Kidney (tissue), 14 donors: Measurements from ENCODE around the gene WDR5. TPM values are rescaled to one million over a fixed set of nuclear protein-coding genes. Genes with fewer than 3 reads are reported as not detected.
"Not testable (repeated sequence)": the region's sequence is repeated elsewhere in the genome, so short reads cannot be mapped to it uniquely, and the experiment has no call there.

Experiments used
- DNase-seq, 5 donors: peaks; one replicate each; pipeline ENCODE4 v3.0.0-alpha.2; 2013 to 2020
- FAIRE-seq: peaks from 2 replicates; lab custom pipeline; 2012; peaks lifted over from hg19 to GRCh38; lab: Jason Lieb, UNC
- H3K27ac ChIP-seq, 2 donors: one replicate each; pipeline ENCODE4 v1.7.0; 2013; ENCODE audit warnings: low read depth in 2 of 2, low read length in 2 of 2, inconsistent platforms in 1 of 2
- H3K27me3 ChIP-seq: one replicate; pipeline ENCODE4 v1.7.1; 2013; ENCODE audit warnings: low read length, inconsistent platforms; ENCODE audit not compliant: control insufficient read depth, insufficient read depth
- H3K36me3 ChIP-seq, 3 donors: one replicate each; pipeline versions ENCODE4 v1.7.0 to v1.7.1; 2013; ENCODE audit warnings: low read length in 3 of 3, control low read depth in 1 of 3, inconsistent platforms in 1 of 3; ENCODE audit not compliant: insufficient read depth in 3 of 3, control insufficient read depth in 2 of 3
- H3K4me1 ChIP-seq, 3 donors: one replicate each; pipeline versions ENCODE4 v1.7.0 to v1.7.1; 2013; ENCODE audit warnings: low read length in 3 of 3, inconsistent platforms in 1 of 3, low read depth in 1 of 3; ENCODE audit not compliant: control insufficient read depth in 2 of 3, insufficient read depth in 2 of 3
- H3K4me3 ChIP-seq, 3 donors: one replicate each; pipeline versions ENCODE4 v1.7.0 to v1.8.1; 2013; ENCODE audit warnings: low read length in 3 of 3, control low read depth in 1 of 3, inconsistent platforms in 1 of 3
- H3K9ac ChIP-seq, 3 donors: one replicate each; pipeline versions ENCODE4 v1.7.0 to v1.7.1; 2013; ENCODE audit warnings: low read length in 3 of 3, control low read depth in 1 of 3, inconsistent platforms in 1 of 3
- H3K9me3 ChIP-seq, 3 donors: one replicate each; pipeline versions ENCODE4 v1.7.0 to v1.7.1; 2013; ENCODE audit warnings: low read length in 3 of 3, control low read depth in 1 of 3, inconsistent platforms in 1 of 3; ENCODE audit not compliant: control insufficient read depth in 2 of 3, insufficient read depth in 1 of 3
- CTCF ChIP-seq: IDR thresholded peaks from 3 replicates; pipeline ENCODE4 v1.5.1; 2012; ENCODE audit warnings: mild to moderate bottlenecking, moderate library complexity, borderline replicate concordance; ENCODE audit not compliant: insufficient read depth; ENCODE audit errors: extremely low read depth
- intact Hi-C: fragments of 100-400 bp; cut with DNase I; formaldehyde crosslinking; loops from one replicate; pipeline ENCODE4 v1.11.1; 2022
- polyA plus RNA-seq: library from polyadenylated mRNA; stranded (reverse); fragments of 350-450 nt; fragmentation: Illumina TruSeq; extraction: RNeasy Lipid Tissue Mini Kit (QIAGEN cat#74804); gene quantifications from one replicate; pipeline ENCODE4 v1.2.3, GENCODE V29; 2014; ENCODE audit warnings: low read depth, low replicate concordance; ENCODE audit not compliant: insufficient read depth
- total RNA-seq: library from RNA; stranded (reverse); fragmentation: NEBNext Ultra II Directional; extraction: Animal tissue kit (Norgen Biotek cat#: 25700); gene quantifications from one replicate; pipeline ENCODE4 v1.2.1, GENCODE V29; 2021
- donor health status: control.
- donor health status: control.
- donor health status: control.
- donor health status: control.
- donor health status: control.
- donor health status: DM: yes; HTN: yes; CAD: no.
- donor health status: Normal renal cell carcinoma (clear cell type).

WDR5 gene
- total and polyA plus RNA-seq, 2 donors from 2014 or later, result 18.8 to 25.4 TPM

GRCh38 chr9:134099123-134099761, 36.6 kb upstream of the WDR5 start:
- H3K27me3 ChIP-seq, result no peaks in the 10 kb centered on the region
- intact Hi-C loops, result no loop called here
- DNase-seq (no peak), FAIRE-seq (no peak)
- H3K4me1 ChIP-seq, result no peaks in the 10 kb centered on the region
- H3K9ac ChIP-seq, result no peak overlapping the region
- peak; percentile 50 for TF ChIP-seq CTCF
- no peak overlapping the region for H3K4me3 ChIP-seq
- peaks cover 0 to 2% (median 0%) of the 10 kb centered on the region in 3 donors for H3K9me3 ChIP-seq
- H3K36me3 ChIP-seq, result no peaks in the 10 kb centered on the region
- H3K27ac ChIP-seq, result no peak overlapping the region

GRCh38 chr9:134100040-134100439, 35.8 kb upstream of the WDR5 start:
- no peak for DNase-seq
- no peak for TF ChIP-seq CTCF
- no peaks in the 10 kb centered on the region for H3K27me3 ChIP-seq
- peaks cover 0 to 2% (median 0%) of the 10 kb centered on the region in 3 donors for H3K9me3 ChIP-seq
- H3K4me3 ChIP-seq, result no peak overlapping the region
- H3K4me1 ChIP-seq, result no peaks in the 10 kb centered on the region
- H3K36me3 ChIP-seq, result no peaks in the 10 kb centered on the region
- intact Hi-C loops, result no loop called here
- FAIRE-seq, result no peak
- no peak overlapping the region for H3K27ac ChIP-seq
- H3K9ac ChIP-seq, result no peak overlapping the region

- H3K36me3 ChIP-seq, H3K27me3 ChIP-seq, intact Hi-C loops, H3K27ac ChIP-seq, H3K4me1 ChIP-seq, FAIRE-seq, DNase-seq, H3K9me3 ChIP-seq, H3K9ac ChIP-seq, H3K4me3 ChIP-seq: not testable (repeated sequence)
Measured at GRCh38 chr9:134101133-134101532, 34.7 kb upstream of the WDR5 start.

GRCh38 chr9:134101623-134102149, 34.2 kb upstream of the WDR5 start:
- Histone ChIP-seq H3K9me3 (peaks cover 0 to 2% (median 0%) of the 10 kb centered on the region in 3 donors), H3K36me3 (no peaks in the 10 kb centered on the region), H3K4me1 (no peaks in the 10 kb centered on the region), H3K4me3 (no peak overlapping the region), H3K9ac (no peak overlapping the region), H3K27ac (no peak overlapping the region), H3K27me3 (no peaks in the 10 kb centered on the region)
- no peak for FAIRE-seq
- intact Hi-C loops, result no loop called here
- no peak for TF ChIP-seq CTCF
- no peak for DNase-seq
